GM18867 (cell line): Measurements from ENCODE around the gene TMEM59.
"Not testable (repeated sequence)": the region's sequence is repeated elsewhere in the genome, so short reads cannot be mapped to it uniquely, and the experiment has no call there.

Experiments used
- ATAC-seq: cut with Tn5 transposase; IDR thresholded peaks from one replicate; pipeline ENCODE4 v1.9.1; 2021; ENCODE audit warnings: mild to moderate bottlenecking, moderate library complexity; ENCODE audit not compliant: unreplicated experiment

Gene TMEM59

DNA sequence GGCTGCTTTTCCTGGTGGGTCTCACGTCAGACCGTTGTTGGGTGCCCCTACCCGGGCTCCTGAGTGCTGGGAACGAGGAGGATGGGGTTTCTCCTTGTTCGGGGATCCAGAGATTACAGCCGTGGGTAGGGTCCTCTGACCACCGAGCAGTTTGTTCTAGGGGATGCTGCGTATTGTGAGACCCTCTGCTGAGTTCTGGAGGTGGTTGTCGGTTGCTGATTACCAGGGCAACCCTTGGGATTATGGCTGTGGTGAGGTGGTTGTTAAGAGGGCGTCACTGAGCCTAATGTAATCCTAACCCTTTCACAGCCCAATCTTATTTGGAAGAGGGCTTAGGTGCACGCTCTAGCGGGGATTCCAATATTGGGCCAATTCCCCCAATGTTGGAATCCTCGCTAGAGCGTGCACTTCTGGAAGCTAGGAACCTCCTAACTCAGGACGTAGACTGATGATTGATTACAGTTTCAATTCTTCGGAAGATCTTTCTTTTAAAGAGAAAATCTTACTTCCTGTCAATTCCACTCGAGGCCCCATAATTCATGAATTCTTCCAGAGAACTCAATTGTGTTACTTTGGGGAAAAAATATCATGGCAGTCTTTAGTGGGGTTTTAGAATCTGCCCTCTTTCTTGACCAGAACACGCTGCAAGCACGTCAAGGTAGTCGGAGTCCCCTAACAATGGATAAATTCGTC is 887 bp upstream of the TMEM59 start:
- ATAC-seq = peak; percentile 0

- peak; percentile 13 for ATAC-seq
Measured at GRCh38 chr1:54052431-54052933, 522 bp downstream of the TMEM59 start.

DNA sequence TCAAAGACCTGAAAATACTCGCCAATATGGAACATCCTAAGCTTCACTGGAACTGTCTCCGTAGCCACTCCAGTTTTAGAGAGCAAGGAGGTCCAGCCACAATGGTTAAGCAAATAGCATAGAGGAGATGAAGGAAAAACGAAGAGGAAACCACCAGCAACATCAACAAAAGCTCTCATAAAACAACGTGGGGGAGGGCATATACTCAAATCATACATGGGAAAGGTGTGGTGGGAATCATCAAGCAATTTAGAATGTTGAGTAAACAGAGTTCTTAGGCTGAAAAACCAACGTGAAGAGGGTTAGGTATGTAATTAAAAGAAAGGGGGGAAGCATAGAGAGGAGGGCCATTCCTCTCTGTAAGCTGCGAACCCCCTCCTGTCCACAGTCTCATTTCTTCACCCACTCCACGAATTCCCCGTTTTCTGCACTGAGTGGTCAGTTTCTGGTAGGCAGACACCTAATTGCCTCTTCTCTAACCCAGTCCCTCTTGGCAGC is 1.0 kb downstream of the TMEM59 start:
- ATAC-seq = no peak

DNA sequence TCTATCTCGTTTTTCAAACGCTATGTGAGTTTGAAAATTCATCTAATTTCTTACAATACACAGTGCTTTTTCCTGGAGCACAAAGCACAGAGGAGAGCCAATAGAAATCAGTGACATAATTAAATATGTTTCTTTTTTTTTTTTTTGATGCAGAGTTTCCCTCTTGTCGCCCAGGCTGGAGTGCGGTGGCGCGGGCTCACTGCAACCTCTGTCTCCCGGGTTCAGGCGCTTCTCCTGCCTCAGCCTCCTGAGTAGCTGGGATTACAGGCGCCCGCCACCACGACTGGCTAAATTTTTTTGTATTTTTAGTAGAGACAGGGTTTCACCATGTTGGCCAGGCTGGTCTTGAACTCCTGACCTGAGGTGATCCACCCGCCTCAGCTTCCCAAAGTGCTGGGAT is 2.6 kb downstream of the TMEM59 start:
- ATAC-seq = not testable (repeated sequence)

GRCh38 chr1:54047384-54048305 is 5.4 kb downstream of the TMEM59 start:
- ATAC-seq = no peak

DNA sequence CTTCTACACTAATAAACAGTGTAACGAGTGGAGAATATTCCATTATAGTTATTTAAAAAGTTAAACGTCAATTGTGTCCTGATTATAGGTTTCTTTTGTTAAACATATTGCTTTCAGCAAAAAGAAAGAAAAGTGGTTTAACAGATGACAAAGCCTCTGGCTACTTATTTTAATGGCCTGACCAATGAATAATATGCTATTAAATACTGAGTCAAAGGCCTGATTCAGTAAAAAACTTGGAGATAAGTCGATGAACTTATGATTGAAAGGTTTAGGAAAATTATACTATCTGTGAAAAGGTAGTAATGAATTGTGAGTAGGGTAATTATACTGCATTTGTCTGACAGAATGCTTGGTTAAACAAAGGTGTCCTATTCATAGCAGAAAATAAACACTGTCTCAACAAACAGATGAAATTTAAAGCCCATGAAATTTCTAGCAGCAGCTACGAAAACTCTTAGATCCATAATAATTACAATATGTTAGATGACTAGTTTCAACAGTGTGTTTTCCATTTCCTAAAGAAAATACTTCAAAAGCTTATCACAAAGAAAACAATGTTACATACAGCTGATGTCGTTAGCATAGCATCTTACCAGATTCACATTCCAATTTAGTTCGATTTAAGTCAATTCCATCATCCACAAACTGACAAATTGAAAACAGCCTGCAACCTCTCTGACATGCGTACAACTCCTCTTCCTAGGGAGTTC is 6.2 kb downstream of the TMEM59 start:
- no peak for ATAC-seq

GRCh38 chr1:54045496-54045895 is 7.5 kb downstream of the TMEM59 start:
- ATAC-seq = no peak

- ATAC-seq = no peak
Measured at GRCh38 chr1:54041806-54042205, 11.2 kb downstream of the TMEM59 start.

GRCh38 chr1:54037476-54037875 is 15.5 kb downstream of the TMEM59 start:
- ATAC-seq = no peak

DNA sequence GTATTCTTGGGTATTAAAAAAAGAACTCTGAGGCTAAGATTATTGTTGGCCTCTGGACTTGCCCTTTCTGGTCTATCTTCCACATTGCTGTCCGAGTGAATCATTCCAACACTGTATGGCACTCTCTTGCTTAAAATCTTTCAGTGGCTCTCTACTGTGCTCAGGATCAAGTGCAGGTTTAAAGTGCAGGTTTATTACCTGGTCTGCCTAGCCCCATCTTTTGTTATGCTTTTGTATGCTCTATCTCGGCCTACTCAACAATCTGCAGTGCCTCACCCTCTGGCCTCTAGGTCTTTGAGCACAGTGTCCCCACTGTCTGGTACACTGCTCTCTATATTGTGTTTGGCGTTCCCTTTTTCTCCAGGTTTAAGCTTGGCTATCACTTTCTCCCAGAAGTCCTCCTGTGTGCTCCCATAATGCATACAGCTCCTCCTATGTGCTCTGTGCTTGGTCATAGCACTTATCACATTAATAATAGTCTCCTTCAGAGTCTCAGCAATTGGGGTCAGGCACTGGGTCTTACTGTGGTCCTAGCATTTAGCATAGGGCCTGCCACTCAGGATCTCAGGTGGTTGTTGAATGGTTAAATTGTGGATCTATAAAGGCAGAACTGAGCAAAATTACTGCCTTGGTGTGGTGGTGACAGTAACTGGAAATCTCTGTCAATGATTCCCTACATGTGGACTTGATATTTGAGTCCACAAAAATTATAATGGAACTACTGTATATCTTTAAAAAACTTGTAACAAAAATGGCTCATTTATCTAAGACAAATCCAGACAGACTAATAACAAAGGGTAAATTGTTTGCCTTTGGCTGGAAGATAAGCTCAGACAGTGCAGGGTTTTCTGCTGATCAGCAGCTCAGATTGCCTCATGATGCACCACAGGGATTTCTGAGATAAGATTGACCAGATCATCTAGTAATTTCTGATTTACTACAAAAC is 24.4 kb downstream of the TMEM59 start:
- ATAC-seq = no peak

- no peak for ATAC-seq
Measured at GRCh38 chr1:54027848-54028247, 25.2 kb downstream of the TMEM59 start.

GRCh38 chr1:54024811-54025210 is 28.2 kb downstream of the TMEM59 start:
- ATAC-seq = not testable (repeated sequence)

DNA sequence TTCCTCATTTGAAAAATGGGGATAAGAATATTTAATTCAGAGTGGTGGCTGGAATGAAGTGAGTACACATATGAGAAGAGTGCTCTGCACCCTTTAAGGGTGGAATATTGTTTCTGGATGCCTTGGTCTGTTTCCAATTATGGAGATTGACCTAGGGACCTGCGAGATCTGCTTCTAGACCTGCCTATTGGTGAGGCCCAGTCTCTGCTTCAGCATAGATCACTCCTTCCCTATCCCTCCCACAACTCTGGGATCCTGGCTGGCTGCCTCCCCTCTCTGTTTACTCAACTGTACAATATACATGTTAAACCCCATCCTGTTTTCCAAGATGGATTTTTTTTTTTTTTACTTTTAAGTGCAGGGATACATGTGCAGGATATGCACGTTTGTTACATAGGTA is 28.6 kb downstream of the TMEM59 start:
- no peak for ATAC-seq

DNA sequence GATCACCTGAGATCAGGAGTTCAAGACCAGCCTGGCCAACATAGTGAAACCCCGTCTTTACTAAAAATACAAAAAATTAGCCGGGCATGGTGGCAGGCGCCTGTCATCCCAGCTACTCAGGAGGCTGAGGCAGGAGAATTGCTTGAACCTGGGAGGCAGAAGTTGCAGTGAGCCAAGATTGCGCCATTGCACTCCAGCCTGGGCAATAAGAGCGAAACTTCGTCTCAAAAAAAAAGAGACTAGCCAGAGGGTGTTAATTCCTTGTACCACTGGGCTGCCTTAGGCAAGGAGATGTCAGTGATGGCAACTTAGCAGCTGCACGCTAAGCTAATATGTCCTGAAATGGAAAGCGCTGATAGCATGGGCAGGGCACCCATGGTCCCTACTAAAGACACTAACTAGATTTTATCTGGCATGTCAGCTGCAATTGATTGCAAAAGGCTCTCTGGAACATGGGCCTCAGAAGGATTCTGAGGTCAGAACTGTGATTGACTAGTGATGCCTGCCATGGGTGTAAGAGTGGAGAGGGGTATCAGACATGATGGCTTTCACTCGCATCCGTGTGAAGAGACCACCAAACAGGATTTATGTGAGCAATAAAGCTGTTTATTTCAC is 33.3 kb downstream of the TMEM59 start:
- not testable (repeated sequence) for ATAC-seq

DNA sequence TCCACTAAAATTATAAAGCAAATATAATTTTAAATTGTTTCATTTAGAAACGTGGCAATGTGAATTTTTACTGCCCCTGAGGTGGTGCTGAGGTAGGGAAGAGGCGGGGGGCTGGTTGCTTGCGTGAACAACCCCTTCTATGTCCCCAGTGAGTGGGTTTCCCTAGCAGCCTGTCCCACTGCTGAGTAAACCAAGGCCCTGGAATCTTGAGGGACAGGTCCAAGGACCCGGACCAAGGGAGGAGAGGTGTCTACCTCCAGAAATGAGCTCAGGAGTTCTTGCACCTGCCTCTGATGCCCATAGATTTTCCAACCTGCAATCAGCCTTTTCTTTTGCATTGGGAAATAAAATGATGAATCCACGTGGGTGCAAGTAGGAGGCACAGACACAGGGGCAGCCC is 34.4 kb downstream of the TMEM59 start:
- no peak for ATAC-seq

- no peak for ATAC-seq
Measured at GRCh38 chr1:54017979-54018378, 35.0 kb downstream of the TMEM59 start, which contains the start of gene LDLRAD1. Gene LDLRAD1 (minus strand): TSS chr1:54018186. CDS start chr1:54018112, 74 bp downstream.

- ATAC-seq = no peak
Measured at GRCh38 chr1:54016343-54017282, 36.4 kb downstream of the TMEM59 start.

DNA sequence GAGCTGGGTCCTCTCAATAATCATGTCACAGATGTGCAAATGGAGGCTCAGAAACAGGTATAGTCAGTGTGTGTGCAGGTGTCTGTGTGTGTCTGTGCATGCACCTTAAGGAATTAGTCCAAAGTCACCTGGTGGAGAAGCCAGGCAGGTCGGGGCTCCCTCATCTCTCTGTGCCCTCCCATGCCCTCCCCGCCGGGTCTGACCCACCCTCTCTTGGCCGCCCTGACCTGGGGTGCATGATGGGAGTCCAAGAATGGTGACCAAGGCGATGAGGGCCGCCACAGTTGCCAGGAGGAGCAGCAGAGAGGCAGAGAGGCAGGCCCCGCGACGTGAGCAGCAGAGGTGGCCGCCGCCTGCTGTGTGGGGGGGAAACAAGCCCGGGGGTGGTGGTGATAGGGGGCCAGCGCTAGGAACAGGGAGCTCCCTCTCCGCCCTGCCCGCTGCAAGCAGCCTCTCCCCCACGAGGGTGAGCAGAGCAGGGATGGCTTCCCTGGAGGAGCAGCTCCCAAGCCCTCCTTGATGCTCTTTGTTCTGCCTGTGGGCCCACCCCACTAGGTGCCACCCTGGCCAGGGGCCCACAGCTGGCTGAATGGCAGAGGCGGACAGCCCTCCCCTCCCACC is 38.9 kb downstream of the TMEM59 start:
- no peak for ATAC-seq
